ENCODE measurements around the gene MMP3. TPM values are rescaled to one million over a fixed set of nuclear protein-coding genes. Genes with fewer than 3 reads are reported as not detected.
A peak's percentile ranks its signal among the peaks of the same experiment; 100 is the strongest.

Gene MMP3
- total and polyA plus RNA-seq, 2 experiments from 2014 or later: 0.68 TPM; not detected in 1

DNA sequence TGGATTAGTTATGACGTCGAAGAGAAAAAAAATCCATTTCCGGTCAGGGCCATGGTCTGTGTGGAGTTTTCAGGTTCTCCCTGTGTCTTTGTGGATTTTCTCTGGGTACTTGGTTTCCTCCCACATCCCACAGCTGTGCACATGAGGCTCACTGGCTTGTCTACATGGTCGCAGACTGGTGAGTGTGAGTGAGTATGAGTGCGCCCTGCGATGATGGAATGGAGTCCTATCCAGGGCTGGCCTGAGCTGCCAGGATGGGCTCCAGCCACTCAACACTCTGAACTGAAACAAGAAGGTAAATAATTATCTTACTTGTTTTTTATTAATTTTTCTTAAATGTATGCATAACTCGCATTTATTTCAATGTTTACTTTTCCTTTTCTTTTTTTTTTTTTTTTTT is 10.8 kb downstream of the MMP3 start:
- DNase-seq (ENCODE audit: low spot score) (no peak), ATAC-seq (no peak)
- H2AFZ ChIP-seq: no peak overlapping the region
- H3K27me3 ChIP-seq (ENCODE audit: insufficient read depth): no peaks in the 10 kb centered on the region
- peaks cover 18% of the 10 kb centered on the region for H3K4me1 ChIP-seq (ENCODE audit: insufficient read depth)
- Mint-ChIP-seq H3K36me3 (ENCODE audit: low read depth) (no peaks in the 10 kb centered on the region), H3K27ac (no peak overlapping the region), H3K9me3 (no peaks in the 10 kb centered on the region), H3K4me3 (no peak overlapping the region), H3K4me1 (peaks cover 29% of the 10 kb centered on the region), H3K27me3 (ENCODE audit: insufficient read depth, low read depth, poor library complexity) (no peaks in the 10 kb centered on the region)
- H3F3A ChIP-seq (replicated peaks; ENCODE audit: low read depth): no peaks in the 10 kb centered on the region
- H3K36me3 ChIP-seq (ENCODE audit: insufficient read depth): no peaks in the 10 kb centered on the region
- TF ChIP-seq NANOG (IDR thresholded peaks at IDR 0.05; ENCODE audit: borderline replicate concordance) (no peak), CREB1 (CRISPR knock-in tag; IDR thresholded peaks at IDR 0.05; ENCODE audit: low read depth) (no peak), ZNF114 (CRISPR knock-in tag; IDR thresholded peaks at IDR 0.05) (no peak), EZH2phosphoT487 (IDR thresholded peaks at IDR 0.05; ENCODE audit: unreplicated experiment) (no peak), REST (IDR thresholded peaks at IDR 0.05; ENCODE audit: unreplicated experiment) (no peak), EZH2 (IDR thresholded peaks at IDR 0.05; ENCODE audit: low read depth, unreplicated experiment) (no peak)
- TF ChIP-seq, protein P1, sequence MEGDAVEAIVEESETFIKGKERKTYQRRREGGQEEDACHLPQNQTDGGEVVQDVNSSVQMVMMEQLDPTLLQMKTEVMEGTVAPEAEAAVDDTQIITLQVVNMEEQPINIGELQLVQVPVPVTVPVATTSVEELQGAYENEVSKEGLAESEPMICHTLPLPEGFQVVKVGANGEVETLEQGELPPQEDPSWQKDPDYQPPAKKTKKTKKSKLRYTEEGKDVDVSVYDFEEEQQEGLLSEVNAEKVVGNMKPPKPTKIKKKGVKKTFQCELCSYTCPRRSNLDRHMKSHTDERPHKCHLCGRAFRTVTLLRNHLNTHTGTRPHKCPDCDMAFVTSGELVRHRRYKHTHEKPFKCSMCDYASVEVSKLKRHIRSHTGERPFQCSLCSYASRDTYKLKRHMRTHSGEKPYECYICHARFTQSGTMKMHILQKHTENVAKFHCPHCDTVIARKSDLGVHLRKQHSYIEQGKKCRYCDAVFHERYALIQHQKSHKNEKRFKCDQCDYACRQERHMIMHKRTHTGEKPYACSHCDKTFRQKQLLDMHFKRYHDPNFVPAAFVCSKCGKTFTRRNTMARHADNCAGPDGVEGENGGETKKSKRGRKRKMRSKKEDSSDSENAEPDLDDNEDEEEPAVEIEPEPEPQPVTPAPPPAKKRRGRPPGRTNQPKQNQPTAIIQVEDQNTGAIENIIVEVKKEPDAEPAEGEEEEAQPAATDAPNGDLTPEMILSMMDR (conservative IDR thresholded peaks at IDR 0.05; ENCODE audit: low read depth in 2 of 2): no peak
- no peak overlapping the region for H3K27ac ChIP-seq (ENCODE audit: low read depth)
- no peak overlapping the region for H3K4me2 ChIP-seq
- no peak overlapping the region for H3K4me3 ChIP-seq
- H3K9me2 ChIP-seq (ENCODE audit: insufficient read depth): no peaks in the 10 kb centered on the region
- no peaks in the 10 kb centered on the region for H3K79me2 ChIP-seq (replicated peaks; ENCODE audit: insufficient read depth)
- no peaks in the 10 kb centered on the region for H4K20me1 ChIP-seq (replicated peaks; ENCODE audit: insufficient read depth)

DNA sequence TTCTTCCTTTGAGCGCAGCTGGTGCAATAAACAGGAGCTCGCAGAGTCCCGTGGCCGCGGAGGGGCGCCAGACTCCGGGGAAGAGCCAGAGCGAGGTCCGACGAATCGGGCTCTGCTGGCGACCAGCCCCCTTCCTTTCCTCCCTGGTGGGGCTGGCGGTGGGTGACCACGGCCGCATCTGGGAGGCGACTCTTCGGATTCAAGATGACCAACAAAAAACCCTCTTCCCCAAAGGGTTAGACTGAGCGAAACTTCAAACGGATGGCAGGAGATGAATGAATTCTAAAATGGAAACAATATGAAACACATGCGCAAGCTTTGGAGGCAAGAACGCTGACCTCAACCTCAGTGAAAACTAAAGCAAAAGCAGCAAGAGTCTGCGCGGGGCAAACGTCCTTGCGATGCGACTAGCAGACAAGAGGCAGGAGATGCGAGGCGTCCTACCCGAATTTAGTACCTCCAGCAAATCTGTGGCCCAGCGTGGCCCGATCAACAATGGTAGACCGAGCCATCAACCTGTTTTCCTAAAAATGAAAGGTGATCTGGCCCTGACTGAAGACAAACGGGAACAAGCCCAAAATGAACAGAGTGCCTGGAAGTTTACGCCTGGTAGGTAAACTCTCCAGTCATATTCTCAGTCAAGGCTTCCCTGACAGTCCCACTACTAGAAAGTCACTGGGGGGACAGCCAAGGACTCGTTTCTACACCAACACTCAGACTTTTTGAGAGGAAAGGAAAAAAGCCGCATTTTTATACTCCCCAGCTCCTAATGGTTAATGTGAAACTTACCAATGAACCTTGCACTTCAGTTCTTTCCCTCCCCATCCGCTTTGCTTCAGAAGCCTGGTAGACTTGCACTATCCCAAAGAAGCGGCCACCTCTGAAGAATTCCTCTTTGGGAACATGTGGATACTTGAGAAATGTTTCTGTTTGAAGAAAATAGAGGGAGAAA is 11.6 kb downstream of the MMP3 start:
- no peaks in the 10 kb centered on the region for H3K79me2 ChIP-seq (replicated peaks; ENCODE audit: insufficient read depth)
- DNase-seq (ENCODE audit: low spot score): peak; percentile 78
- Mint-ChIP-seq H3K4me3 (peak overlapping the region; percentile 20; the same call in 1 of the 3 replicates), H3K36me3 (ENCODE audit: low read depth) (peaks cover 3% of the 10 kb centered on the region; the same call in 1 of the 3 replicates), H3K27me3 (ENCODE audit: insufficient read depth, low read depth, poor library complexity) (no peaks in the 10 kb centered on the region), H3K27ac (no peak overlapping the region), H3K4me1 (peaks cover 24% of the 10 kb centered on the region), H3K9me3 (peaks cover 5% of the 10 kb centered on the region; the same call in 2 of the 3 replicates)
- H3K4me2 ChIP-seq: peak overlapping the region; percentile 76
- no peaks in the 10 kb centered on the region for H3K9me2 ChIP-seq (ENCODE audit: insufficient read depth)
- H3K36me3 ChIP-seq (ENCODE audit: insufficient read depth): no peaks in the 10 kb centered on the region
- TF ChIP-seq POLR2AphosphoS5 (IDR thresholded peaks at IDR 0.05; ENCODE audit: low read depth): no peak
- TF ChIP-seq, protein P1 (conservative IDR thresholded peaks at IDR 0.05; ENCODE audit: low read depth in 2 of 2): peak; percentile 56 to 80
- peak; percentile 94 for ATAC-seq
- H3K27ac ChIP-seq (ENCODE audit: low read depth): no peak overlapping the region
- H3K27me3 ChIP-seq (ENCODE audit: insufficient read depth): no peaks in the 10 kb centered on the region
- H4K20me1 ChIP-seq (replicated peaks; ENCODE audit: insufficient read depth): no peaks in the 10 kb centered on the region
- no peaks in the 10 kb centered on the region for H3F3A ChIP-seq (replicated peaks; ENCODE audit: low read depth)
- H3K4me1 ChIP-seq (ENCODE audit: insufficient read depth): peaks cover 14% of the 10 kb centered on the region
- peak overlapping the region; percentile 98 for H2AFZ ChIP-seq
- H3K4me3 ChIP-seq: peak overlapping the region; percentile 43; the same call in 1 of the 2 replicates

Data from GM23338 (cell line).